HG02623 (cell line): ENCODE results near the gene KPNA4.
A peak's percentile ranks its signal among the peaks of the same experiment; 100 is the strongest.
"Not testable (repeated sequence)": the region's sequence is repeated elsewhere in the genome, so short reads cannot be mapped to it uniquely, and the experiment has no call there.

ENCODE experiments used
- ATAC-seq: cut with Tn5 transposase; IDR thresholded peaks from one replicate; pipeline ENCODE4 v1.9.1; 2021; ENCODE audit warnings: moderate library complexity; ENCODE audit not compliant: unreplicated experiment

KPNA4 gene

GRCh38 chr3:160454995-160455394, 110.4 kb downstream of the KPNA4 start:
- no peak for ATAC-seq

- ATAC-seq = not testable (repeated sequence)
Measured at GRCh38 chr3:160452251-160452650, 113.1 kb downstream of the KPNA4 start.

- ATAC-seq = no peak
Measured at GRCh38 chr3:160451602-160452001, 113.8 kb downstream of the KPNA4 start.

GRCh38 chr3:160450846-160451245, 114.5 kb downstream of the KPNA4 start:
- ATAC-seq = no peak

- ATAC-seq = peak; percentile 94
Measured at GRCh38 chr3:160449636-160450598, 115.5 kb downstream of the KPNA4 start, which contains the start of gene TRIM59. Gene TRIM59, minus strand, starts transcription at chr3:160449786. Its CDS starts 10,603 bp downstream, at chr3:160439183.

GRCh38 chr3:160448845-160449635, 116.3 kb downstream of the KPNA4 start:
- ATAC-seq = peak; percentile 30

GRCh38 chr3:160447544-160447943, 117.8 kb downstream of the KPNA4 start:
- no peak for ATAC-seq

- no peak for ATAC-seq
Measured at GRCh38 chr3:160446522-160447056, 118.8 kb downstream of the KPNA4 start.

GRCh38 chr3:160445854-160446253, 119.5 kb downstream of the KPNA4 start:
- no peak for ATAC-seq
